K562 (cell line): ENCODE measurements around the gene ARL4C. TPM values are rescaled to one million over a fixed set of nuclear protein-coding genes. Genes with fewer than 3 reads are reported as not detected.

ENCODE experiments used
- ATAC-seq: fragments of 200-7000 bp; cut with Tn5 transposase; 3 replicates; pipeline ENCODE4 v1.9.1; 2020; ENCODE audit warnings: moderate library complexity
- BruUV-seq: library from RNA; stranded (reverse); fragments of 400-500 nt; replicated peaks from 2 replicates; lab custom pipeline; 2021; lab: Mats Ljungman, UMichigan
- CTCF ChIA-PET: fragments of 300-600 bp; formaldehyde crosslinking; extraction: SDS; loops from one replicate; lab custom pipeline; 2021; ENCODE audit warnings: low intra/inter-chr PET ratio; lab: Yijun Ruan, JAX
- POLR2A ChIA-PET: fragments of 300-600, 350-650 bp; sonication (Branson Sonifier 250); formaldehyde crosslinking; extraction: SDS; loops from one replicate; lab custom pipeline; 2021; ENCODE audit warnings: antibody characterized with exemption, inconsistent platforms; lab: Yijun Ruan, JAX
- DNase-seq, 4 experiments: peaks; one replicate each; pipeline versions ENCODE4 v3.0.0 to v3.0.0-alpha.2; 2011 to 2018; ENCODE audit warnings: low spot score in 3 of 4, mixed read lengths in 3 of 4; ENCODE audit errors: extremely low read depth in 1 of 4
- FAIRE-seq: peaks from 2 replicates; lab custom pipeline; 2011; peaks lifted over from hg19 to GRCh38; lab: Jason Lieb, UNC
- H2AFZ ChIP-seq: 2 replicates; pipeline ENCODE4 v1.6.0; 2011; ENCODE audit warnings: low read depth, low read length, control low read depth, inconsistent platforms
- H3K27ac ChIP-seq: fragments of 200-600 bp; 3 replicates; pipeline ENCODE4 v1.8.0; 2011; ENCODE audit warnings: low read depth, mild to moderate bottlenecking, control low read depth, inconsistent platforms, low read length, moderate library complexity, mixed read lengths; ENCODE audit errors: extremely low read depth
- H3K27me3 ChIP-seq, 2 experiments: fragments of 300-600 bp in 1 of 2; 2 replicates in 1 of 2; 3 replicates in 1 of 2; pipeline versions ENCODE4 v1.6.0 to v1.8.0; 2011; ENCODE audit warnings: inconsistent platforms in 2 of 2, low read length in 2 of 2, mild to moderate bottlenecking in 1 of 2, mixed read lengths in 1 of 2, moderate library complexity in 1 of 2; ENCODE audit not compliant: control insufficient read depth in 2 of 2, insufficient read depth in 2 of 2
- H3K36me3 ChIP-seq: fragments of 300-600 bp; 3 replicates; pipeline ENCODE4 v1.8.0; 2011; ENCODE audit warnings: mild to moderate bottlenecking, low read length, inconsistent platforms; ENCODE audit not compliant: control insufficient read depth, insufficient read depth
- H3K4me1 ChIP-seq, 2 experiments: fragments of 200-600 bp in 1 of 2; replicated peaks in 1 of 2; 2 replicates in 1 of 2; 3 replicates in 1 of 2; pipeline versions ENCODE4 v1.5.1 to v1.8.0; 2011; ENCODE audit warnings: inconsistent platforms in 2 of 2, low read length in 2 of 2, mild to moderate bottlenecking in 1 of 2, mixed read lengths in 1 of 2, moderate library complexity in 1 of 2; ENCODE audit not compliant: control insufficient read depth in 2 of 2, insufficient read depth in 2 of 2
- H3K4me2 ChIP-seq: 2 replicates; pipeline ENCODE4 v1.6.1; 2011; ENCODE audit warnings: low read length, control low read depth, inconsistent platforms, mixed read lengths; ENCODE audit not compliant: insufficient read depth
- H3K4me3 ChIP-seq: fragments of 200-600 bp; sonication (generic), shearing (Covaris generic); 2 replicates; pipeline ENCODE4 v1.5.1; 2016; ENCODE audit warnings: control low read depth, inconsistent platforms
- H3K79me2 ChIP-seq: fragments of 200-600 bp; 3 replicates; pipeline ENCODE4 v1.8.0; 2011; ENCODE audit warnings: low read length, inconsistent platforms; ENCODE audit not compliant: control insufficient read depth, insufficient read depth
- H3K9ac ChIP-seq, 2 experiments: 2 replicates each; pipeline versions ENCODE4 v1.6.0 to v1.6.1; 2011; ENCODE audit warnings: low read depth in 2 of 2, low read length in 2 of 2, control low read depth in 1 of 2, inconsistent platforms in 1 of 2, mild to moderate bottlenecking in 1 of 2, mixed read lengths in 1 of 2; ENCODE audit not compliant: insufficient read depth in 1 of 2
- H3K9me1 ChIP-seq: one replicate; pipeline ENCODE4 v1.6.0; 2011; ENCODE audit warnings: inconsistent platforms, mild to moderate bottlenecking, low read length, moderate library complexity; ENCODE audit not compliant: control insufficient read depth, insufficient read depth
- H3K9me3 ChIP-seq: replicated peaks from 2 replicates; pipeline ENCODE4 v1.5.1; 2011; ENCODE audit warnings: low read depth, low read length, inconsistent platforms; ENCODE audit not compliant: control insufficient read depth, insufficient read depth
- H4K20me1 ChIP-seq: replicated peaks from 2 replicates; pipeline ENCODE4 v1.6.1; 2011; ENCODE audit warnings: low read length, inconsistent platforms, mixed read lengths; ENCODE audit not compliant: control insufficient read depth, insufficient read depth
- CREB5 ChIP-seq: fragments of 250-450 bp; sonication (Bioruptor Pico); IDR thresholded peaks from 2 replicates; pipeline ENCODE4 v1.5.0; 2020; ENCODE audit warnings: mild to moderate bottlenecking
- HSF4 ChIP-seq: fragments of 250-450 bp; sonication (Bioruptor Pico); IDR thresholded peaks from 2 replicates; pipeline ENCODE4 v2.1.2; 2022; ENCODE audit warnings: mild to moderate bottlenecking, moderate library complexity, borderline replicate concordance
- IRF2 ChIP-seq: sonication (generic); formaldehyde crosslinking; IDR thresholded peaks from 2 replicates; pipeline ENCODE4 v1.8.1; 2022; ENCODE audit warnings: mild to moderate bottlenecking, missing genetic modification reagents
- MCM5 ChIP-seq: fragments of 450-650 bp; IDR thresholded peaks from 2 replicates; pipeline ENCODE4 v1.6.1; 2016; ENCODE audit warnings: low read depth
- POLR2AphosphoS5 ChIP-seq: IDR thresholded peaks from 2 replicates; pipeline ENCODE4 v1.6.1; 2011; ENCODE audit warnings: mild to moderate bottlenecking, low read depth, low read length, moderate library complexity; ENCODE audit not compliant: control insufficient read depth, insufficient read depth
- SP2 ChIP-seq: IDR thresholded peaks from 2 replicates; pipeline ENCODE4 v1.6.1; 2011; ENCODE audit warnings: mild to moderate bottlenecking, low read depth, low read length, moderate library complexity; ENCODE audit not compliant: poor library complexity, severe bottlenecking; ENCODE audit errors: extremely low read depth
- TEAD2 ChIP-seq: fragments of 450-650 bp; IDR thresholded peaks from 2 replicates; pipeline ENCODE4 v1.6.1; 2016; ENCODE audit warnings: missing genetic modification characterization, control low read depth, missing compliant biosample characterization
- ZBTB34 ChIP-seq: fragments of 250-450 bp; sonication (Bioruptor Pico); IDR thresholded peaks from 2 replicates; pipeline ENCODE4 v1.8.0; 2021; ENCODE audit warnings: mild to moderate bottlenecking, moderate library complexity
- ZC3H11A ChIP-seq: IDR thresholded peaks from 2 replicates; pipeline ENCODE4 v1.6.1; 2012; ENCODE audit warnings: low read depth, low read length, improper control_type of control experiment
- WGBS: fragments of 100-300 bp; shearing (Covaris generic); methylation state at CpG from one replicate; pipeline ENCODE4 v1.1.6; 2016; ENCODE audit warnings: low coverage, mixed read lengths; ENCODE audit not compliant: insufficient coverage; ENCODE audit errors: missing lambda C conversion rate; 5-methylcytosine and 5-hydroxymethylcytosine counted together
- in situ Hi-C: fragments of 300-500 bp; cut with MboI; formaldehyde crosslinking; loops from 4 replicates; pipeline ENCODE4 v1.15.0; 2018; ENCODE audit warnings: inconsistent platforms, mixed read lengths
- intact Hi-C: fragments of 100-400 bp; cut with micrococcal nuclease; formaldehyde crosslinking; loops from 2 replicates; pipeline ENCODE4 v1.14.2; 2022
- polyA plus RNA-seq, 8 experiments: library from polyadenylated mRNA; depleted of rRNA in 4 of 8; stranded (reverse) in 5 of 8; unstranded in 3 of 8; fragments of >200 nt; fragmentation: Nextera tagmentation in 2 of 8; fragmentation: Illumina TruSeq in 1 of 8; extraction: Ambion mirVana in 2 of 8; extraction: Trizol in 1 of 8; gene quantifications; 2 replicates each; pipeline versions ENCODE4 v1.2.1 to v1.2.3, GENCODE V29; 2011 to 2014; ENCODE audit warnings: inconsistent platforms in 1 of 8, missing spikeins in 1 of 8
- total RNA-seq, 7 experiments: library from RNA; depleted of rRNA in 6 of 7; stranded (reverse); fragments of >200 nt in 6 of 7; fragmentation: Illumina TruSeq in 2 of 7; extraction: Trizol in 2 of 7; gene quantifications; 2 replicates each; pipeline versions ENCODE4 v1.2.1 to v1.2.3, GENCODE V29; 2011 to 2021; ENCODE audit warnings: low replicate concordance in 1 of 7
- TF ChIP-seq, protein P1 (sequence below): fragments of 450-650 bp; IDR thresholded peaks from 2 replicates; pipeline ENCODE4 v1.6.1; 2017; ENCODE audit warnings: mild to moderate bottlenecking, moderate library complexity
- TF ChIP-seq, protein P2 (sequence below): sonication (generic); formaldehyde crosslinking; IDR thresholded peaks from 2 replicates; pipeline ENCODE4 v1.8.1; 2023; ENCODE audit warnings: mild to moderate bottlenecking, missing genetic modification reagents
- TF ChIP-seq, protein P3 (sequence below): sonication (generic); formaldehyde crosslinking; IDR thresholded peaks from 2 replicates; pipeline ENCODE4 v1.5.0; 2020; ENCODE audit warnings: missing genetic modification reagents
- TF ChIP-seq, protein P4 (sequence below), 3 experiments: fragments of 200-800 bp in 1 of 3; sonication (Bioruptor generic) in 1 of 3; sonication (generic) in 1 of 3; formaldehyde crosslinking in 1 of 3; IDR thresholded peaks; 2 replicates each; pipeline versions ENCODE4 v1.6.1 to v1.8.0; 2016 to 2022; ENCODE audit warnings: mild to moderate bottlenecking in 2 of 3, missing compliant biosample characterization in 2 of 3, missing genetic modification characterization in 2 of 3, missing genetic modification reagents in 1 of 3

ARL4C gene
- total and polyA plus RNA-seq, 9 of the 15 experiments (the other 6 are each of a cell fraction or from before 2014, with no cell fraction given): 0.03 to 0.11 (median 0.04) TPM; not detected in 5

GRCh38 chr2:234468503-234468902 is 28.4 kb downstream of the ARL4C start:
- ChIA-PET POLR2A (interaction anchor here (1.3 kb wide), 1 partner anchor 27 kb away, joined by 3 read pairs; no protein-coding TSS in a partner anchor), CTCF (no interaction called here)
- no peak overlapping the region for H2AFZ ChIP-seq
- H3K36me3 ChIP-seq: no peaks in the 10 kb centered on the region
- H3K4me2 ChIP-seq: no peak overlapping the region
- no TSS peak for BruUV-seq
- no peaks in the 10 kb centered on the region for H3K79me2 ChIP-seq
- intact Hi-C loops: no loop called here
- in situ Hi-C loops: no loop called here
- H3K9me1 ChIP-seq: no peaks in the 10 kb centered on the region
- DNase-seq (no peak), FAIRE-seq (no peak), ATAC-seq (no peak)
- no peaks in the 10 kb centered on the region for H3K4me1 ChIP-seq
- H3K4me3 ChIP-seq: no peak overlapping the region
- no peak overlapping the region for H3K27ac ChIP-seq
- TF ChIP-seq, protein P1, sequence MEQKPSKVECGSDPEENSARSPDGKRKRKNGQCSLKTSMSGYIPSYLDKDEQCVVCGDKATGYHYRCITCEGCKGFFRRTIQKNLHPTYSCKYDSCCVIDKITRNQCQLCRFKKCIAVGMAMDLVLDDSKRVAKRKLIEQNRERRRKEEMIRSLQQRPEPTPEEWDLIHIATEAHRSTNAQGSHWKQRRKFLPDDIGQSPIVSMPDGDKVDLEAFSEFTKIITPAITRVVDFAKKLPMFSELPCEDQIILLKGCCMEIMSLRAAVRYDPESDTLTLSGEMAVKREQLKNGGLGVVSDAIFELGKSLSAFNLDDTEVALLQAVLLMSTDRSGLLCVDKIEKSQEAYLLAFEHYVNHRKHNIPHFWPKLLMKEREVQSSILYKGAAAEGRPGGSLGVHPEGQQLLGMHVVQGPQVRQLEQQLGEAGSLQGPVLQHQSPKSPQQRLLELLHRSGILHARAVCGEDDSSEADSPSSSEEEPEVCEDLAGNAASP: no peak
- TF ChIP-seq, protein P2, sequence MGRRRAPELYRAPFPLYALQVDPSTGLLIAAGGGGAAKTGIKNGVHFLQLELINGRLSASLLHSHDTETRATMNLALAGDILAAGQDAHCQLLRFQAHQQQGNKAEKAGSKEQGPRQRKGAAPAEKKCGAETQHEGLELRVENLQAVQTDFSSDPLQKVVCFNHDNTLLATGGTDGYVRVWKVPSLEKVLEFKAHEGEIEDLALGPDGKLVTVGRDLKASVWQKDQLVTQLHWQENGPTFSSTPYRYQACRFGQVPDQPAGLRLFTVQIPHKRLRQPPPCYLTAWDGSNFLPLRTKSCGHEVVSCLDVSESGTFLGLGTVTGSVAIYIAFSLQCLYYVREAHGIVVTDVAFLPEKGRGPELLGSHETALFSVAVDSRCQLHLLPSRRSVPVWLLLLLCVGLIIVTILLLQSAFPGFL (CRISPR knock-in tag): no peak
- TF ChIP-seq ZC3H11A: no peak
- no peak for TF ChIP-seq SP2
- no peak for TF ChIP-seq IRF2
- no peak for TF ChIP-seq HSF4 (CRISPR knock-in tag)
- no peak for TF ChIP-seq MCM5
- no peak for TF ChIP-seq POLR2AphosphoS5
- no peak for TF ChIP-seq TEAD2 (tag)
- no peak for TF ChIP-seq CREB5 (CRISPR knock-in tag)
- TF ChIP-seq, protein P3, sequence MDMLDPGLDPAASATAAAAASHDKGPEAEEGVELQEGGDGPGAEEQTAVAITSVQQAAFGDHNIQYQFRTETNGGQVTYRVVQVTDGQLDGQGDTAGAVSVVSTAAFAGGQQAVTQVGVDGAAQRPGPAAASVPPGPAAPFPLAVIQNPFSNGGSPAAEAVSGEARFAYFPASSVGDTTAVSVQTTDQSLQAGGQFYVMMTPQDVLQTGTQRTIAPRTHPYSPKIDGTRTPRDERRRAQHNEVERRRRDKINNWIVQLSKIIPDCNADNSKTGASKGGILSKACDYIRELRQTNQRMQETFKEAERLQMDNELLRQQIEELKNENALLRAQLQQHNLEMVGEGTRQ (CRISPR knock-in tag): no peak
- TF ChIP-seq ZBTB34 (CRISPR knock-in tag): no peak
- TF ChIP-seq, protein P4, sequence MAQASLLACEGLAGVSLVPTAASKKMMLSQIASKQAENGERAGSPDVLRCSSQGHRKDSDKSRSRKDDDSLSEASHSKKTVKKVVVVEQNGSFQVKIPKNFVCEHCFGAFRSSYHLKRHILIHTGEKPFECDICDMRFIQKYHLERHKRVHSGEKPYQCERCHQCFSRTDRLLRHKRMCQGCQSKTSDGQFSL (CRISPR knock-in tag; IDR thresholded peaks at IDR 0.05): no peak
- TF ChIP-seq, protein P4 (tag; IDR thresholded peaks at IDR 0.05): no peak
- no peaks in the 10 kb centered on the region for H3K9me3 ChIP-seq
- WGBS: 0% methylated on average over 5 of the region's 5 CpGs
- no peaks in the 10 kb centered on the region for H4K20me1 ChIP-seq
- H3K27me3 ChIP-seq: no peaks in the 10 kb centered on the region; a peak in 2 of 5 replicates
- no peak overlapping the region for H3K9ac ChIP-seq
